Fibroblast of mammary gland (primary cell): Measurements from ENCODE around the gene SYNE1.
"Not testable (repeated sequence)": the region's sequence is repeated elsewhere in the genome, so short reads cannot be mapped to it uniquely, and the experiment has no call there.

Experiments used
- DNase-seq: peaks from one replicate; pipeline ENCODE4 v3.0.0-alpha.2; 2010; ENCODE audit warnings: low read depth
- H3K4me3 ChIP-seq: 2 replicates; pipeline ENCODE4 v1.5.1; 2011; ENCODE audit warnings: low read depth, mild to moderate bottlenecking, low read length, moderate library complexity; ENCODE audit not compliant: control insufficient read depth
- TF ChIP-seq, protein P1 (sequence below): conservative IDR thresholded peaks from 2 replicates; pipeline ENCODE4 v1.5.1; 2011; ENCODE audit warnings: low read depth, low read length, inconsistent platforms; ENCODE audit not compliant: control insufficient read depth, insufficient read depth

Gene SYNE1

DNA sequence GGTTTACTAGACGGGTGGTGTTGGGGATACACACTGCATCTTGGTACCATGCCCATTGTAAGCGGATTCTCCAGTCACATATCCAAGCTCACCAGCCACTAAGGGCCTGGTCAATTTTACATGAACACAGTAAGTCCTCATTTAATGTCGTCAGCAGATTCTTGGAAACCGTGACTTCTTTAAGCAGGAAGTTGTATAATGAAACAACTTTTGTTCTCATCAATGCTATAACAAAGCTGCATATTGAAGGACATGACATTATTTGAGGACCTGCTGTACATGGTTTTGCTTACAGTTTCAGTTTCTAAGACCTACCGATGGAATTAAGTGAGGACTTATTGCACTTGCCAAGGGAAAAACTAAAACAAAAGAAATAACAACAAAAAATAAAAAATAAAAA, 295.6 kb downstream of the SYNE1 start:
- no peak overlapping the region for H3K4me3 ChIP-seq
- TF ChIP-seq, protein P1, sequence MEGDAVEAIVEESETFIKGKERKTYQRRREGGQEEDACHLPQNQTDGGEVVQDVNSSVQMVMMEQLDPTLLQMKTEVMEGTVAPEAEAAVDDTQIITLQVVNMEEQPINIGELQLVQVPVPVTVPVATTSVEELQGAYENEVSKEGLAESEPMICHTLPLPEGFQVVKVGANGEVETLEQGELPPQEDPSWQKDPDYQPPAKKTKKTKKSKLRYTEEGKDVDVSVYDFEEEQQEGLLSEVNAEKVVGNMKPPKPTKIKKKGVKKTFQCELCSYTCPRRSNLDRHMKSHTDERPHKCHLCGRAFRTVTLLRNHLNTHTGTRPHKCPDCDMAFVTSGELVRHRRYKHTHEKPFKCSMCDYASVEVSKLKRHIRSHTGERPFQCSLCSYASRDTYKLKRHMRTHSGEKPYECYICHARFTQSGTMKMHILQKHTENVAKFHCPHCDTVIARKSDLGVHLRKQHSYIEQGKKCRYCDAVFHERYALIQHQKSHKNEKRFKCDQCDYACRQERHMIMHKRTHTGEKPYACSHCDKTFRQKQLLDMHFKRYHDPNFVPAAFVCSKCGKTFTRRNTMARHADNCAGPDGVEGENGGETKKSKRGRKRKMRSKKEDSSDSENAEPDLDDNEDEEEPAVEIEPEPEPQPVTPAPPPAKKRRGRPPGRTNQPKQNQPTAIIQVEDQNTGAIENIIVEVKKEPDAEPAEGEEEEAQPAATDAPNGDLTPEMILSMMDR: no peak
- no peak for DNase-seq

GRCh38 chr6:152338335-152339125, 298.6 kb downstream of the SYNE1 start:
- TF ChIP-seq, protein P1: peak; percentile 94
- DNase-seq: peak; percentile 37
- H3K4me3 ChIP-seq: no peak overlapping the region

DNA sequence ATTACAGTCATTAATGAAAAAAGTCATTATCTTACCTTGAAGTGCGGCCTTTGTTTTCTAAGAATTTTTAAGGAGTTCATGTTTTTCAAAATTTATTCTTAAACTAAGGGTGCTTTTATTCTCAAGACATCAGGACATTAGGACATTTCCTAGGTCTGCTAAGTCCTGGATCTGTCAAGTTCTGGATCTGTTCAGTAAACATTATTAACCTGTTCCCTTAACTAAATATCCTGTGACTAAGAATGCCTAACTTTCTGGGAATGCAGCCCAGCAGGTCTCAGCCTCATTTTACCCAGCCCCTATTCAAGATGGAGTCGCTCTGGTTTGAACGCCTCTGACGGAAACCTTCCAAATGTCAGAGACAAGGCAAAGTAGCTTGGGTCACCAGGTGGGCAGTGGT, 302.6 kb downstream of the SYNE1 start:
- no peak overlapping the region for H3K4me3 ChIP-seq
- DNase-seq: no peak
- TF ChIP-seq, protein P1: no peak

DNA sequence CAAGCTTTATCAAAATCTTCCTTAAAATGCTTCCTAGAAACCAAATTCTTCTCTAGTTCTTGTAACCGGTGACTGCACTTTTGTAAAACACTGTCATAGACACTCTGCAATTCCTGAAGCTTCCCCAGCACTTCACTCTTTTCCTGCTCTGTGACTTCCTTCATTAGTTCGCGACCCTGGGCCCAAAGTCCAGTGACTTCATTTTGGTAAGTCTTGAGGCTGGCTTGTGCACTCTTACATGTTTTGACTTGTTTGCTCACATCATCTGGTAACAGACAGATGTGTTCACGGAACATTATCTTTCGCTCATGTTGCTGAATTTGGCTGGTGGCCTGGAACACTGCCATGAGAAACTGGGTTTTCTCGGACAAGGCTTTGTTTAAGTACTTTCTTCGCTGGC, 306.2 kb downstream of the SYNE1 start:
- DNase-seq: no peak
- H3K4me3 ChIP-seq: no peak overlapping the region
- TF ChIP-seq, protein P1: no peak

- no peak for DNase-seq
- TF ChIP-seq, protein P1: no peak
- H3K4me3 ChIP-seq: no peak overlapping the region
Observed at GRCh38 chr6:152329638-152330448, 307.3 kb downstream of the SYNE1 start.

DNA sequence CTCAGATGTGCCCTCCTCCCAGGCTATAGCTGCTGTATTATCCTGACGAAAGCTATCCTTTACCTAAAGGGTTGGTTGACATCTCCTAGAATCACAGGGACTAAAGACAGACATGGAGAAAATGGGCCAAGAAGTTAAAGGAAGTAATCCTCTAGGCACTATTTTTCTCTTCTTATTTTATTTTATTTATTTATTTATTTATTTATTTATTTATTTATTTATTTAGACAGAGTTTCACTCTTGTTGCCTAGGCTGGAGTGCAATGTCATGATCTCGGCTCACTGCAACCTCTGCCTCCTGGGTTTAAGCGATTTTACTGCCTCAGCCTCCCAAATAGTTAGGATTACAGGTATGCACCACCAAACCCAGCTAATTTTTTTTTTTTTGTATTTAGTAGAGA, 309.0 kb downstream of the SYNE1 start:
- not testable (repeated sequence) for DNase-seq, H3K4me3 ChIP-seq

DNA sequence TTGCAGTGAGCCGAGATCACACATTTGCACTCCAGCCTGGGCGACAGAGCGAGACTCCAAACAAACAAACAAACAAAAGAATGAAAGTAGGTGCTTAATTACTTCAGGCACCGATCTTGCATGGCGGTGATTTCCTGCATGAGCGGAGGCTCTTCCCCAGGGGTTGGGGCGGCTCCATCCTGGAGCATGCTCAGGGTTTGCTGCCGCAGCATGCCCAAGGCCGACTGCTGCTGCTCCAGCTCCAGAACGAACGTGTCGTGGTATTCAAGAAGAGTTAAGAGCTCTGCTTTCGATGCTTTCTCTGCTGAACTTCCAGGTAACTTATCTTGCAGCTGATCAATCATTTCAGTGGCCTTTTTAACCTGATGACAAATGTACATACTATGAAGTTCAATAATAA, 313.8 kb downstream of the SYNE1 start:
- no peak for DNase-seq
- H3K4me3 ChIP-seq: no peak overlapping the region
- TF ChIP-seq, protein P1: no peak
